Kidney glomerular epithelial cell (primary cell): ENCODE results near the gene PIGP.
"Not testable (repeated sequence)": the region's sequence is repeated elsewhere in the genome, so short reads cannot be mapped to it uniquely, and the experiment has no call there.

ENCODE experiments used
- DNase-seq: peaks from one replicate; lab custom pipeline; 2025; lab: John Stamatoyannopoulos, UW

The PIGP gene

DNA sequence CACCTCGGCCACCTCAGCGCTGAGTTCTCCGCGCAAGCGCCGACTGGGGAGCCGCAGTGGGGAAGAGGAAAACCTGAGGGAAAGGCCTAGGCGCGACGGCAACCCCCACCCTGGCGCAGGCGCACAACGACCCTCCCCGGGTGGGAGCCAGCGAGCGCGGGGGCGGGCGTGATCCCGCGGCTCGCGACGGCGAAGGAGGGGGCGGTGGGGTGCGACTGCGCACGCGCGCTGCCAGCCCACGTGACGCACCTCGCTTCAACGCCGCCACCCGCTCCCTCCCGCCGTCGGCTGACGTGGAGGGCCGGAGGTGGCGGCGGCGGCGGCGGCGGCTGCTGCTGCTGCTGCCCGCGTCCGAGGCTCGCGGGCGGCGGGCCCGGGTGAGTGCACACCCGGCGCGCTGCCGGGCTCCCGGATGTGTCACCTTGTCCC lies at the start of gene PIGP, which contains the start of gene TTC3:
PIGP (minus strand) TSS at position 84 of the 429 bp plus-strand sequence. CDS start 556 bp downstream, outside the sequence.
TTC3 (plus strand) TSS at position 267 of the 429 bp plus-strand sequence. CDS start 14,004 bp downstream, outside the sequence.
- DNase-seq = peak; percentile 85

DNA sequence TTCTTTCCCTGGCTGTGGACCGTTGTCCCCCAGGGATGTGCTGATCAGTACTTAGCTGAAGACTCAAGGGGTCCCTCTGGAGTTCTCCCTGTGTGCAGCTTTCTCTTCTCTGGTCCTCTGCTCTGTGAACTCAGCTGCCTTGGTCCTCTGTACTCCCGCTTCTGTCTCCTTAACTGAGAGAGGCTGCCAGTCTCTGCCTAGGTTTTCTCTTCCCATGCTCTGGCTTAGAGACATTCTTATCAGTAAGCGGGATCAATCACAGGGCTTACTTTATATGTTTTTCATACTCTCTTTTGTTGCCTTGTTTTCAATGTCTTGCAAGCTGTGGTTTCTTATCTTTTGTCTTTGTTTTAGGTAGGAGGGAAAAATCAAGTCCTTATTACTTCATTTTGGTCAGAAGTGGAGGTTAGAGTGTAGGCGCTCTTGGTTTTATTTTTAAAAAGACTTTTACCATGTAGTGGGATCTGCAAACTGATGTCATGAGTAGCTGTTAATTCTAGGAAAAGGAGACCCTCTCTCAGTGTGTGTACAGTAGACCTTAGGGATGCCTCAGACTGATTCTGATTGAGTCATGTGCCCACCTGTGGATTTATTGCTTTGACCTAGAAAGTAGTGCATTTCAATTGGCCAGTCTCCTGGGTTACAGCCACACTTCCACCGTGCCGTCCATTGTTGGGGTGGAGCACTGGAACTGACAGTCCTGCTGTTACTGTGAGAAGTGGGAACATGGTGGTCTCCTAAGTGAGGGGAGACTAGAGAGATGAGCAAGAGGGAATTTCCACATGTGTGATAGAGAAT lies 46.7 kb upstream of the PIGP start:
- DNase-seq = no peak

DNA sequence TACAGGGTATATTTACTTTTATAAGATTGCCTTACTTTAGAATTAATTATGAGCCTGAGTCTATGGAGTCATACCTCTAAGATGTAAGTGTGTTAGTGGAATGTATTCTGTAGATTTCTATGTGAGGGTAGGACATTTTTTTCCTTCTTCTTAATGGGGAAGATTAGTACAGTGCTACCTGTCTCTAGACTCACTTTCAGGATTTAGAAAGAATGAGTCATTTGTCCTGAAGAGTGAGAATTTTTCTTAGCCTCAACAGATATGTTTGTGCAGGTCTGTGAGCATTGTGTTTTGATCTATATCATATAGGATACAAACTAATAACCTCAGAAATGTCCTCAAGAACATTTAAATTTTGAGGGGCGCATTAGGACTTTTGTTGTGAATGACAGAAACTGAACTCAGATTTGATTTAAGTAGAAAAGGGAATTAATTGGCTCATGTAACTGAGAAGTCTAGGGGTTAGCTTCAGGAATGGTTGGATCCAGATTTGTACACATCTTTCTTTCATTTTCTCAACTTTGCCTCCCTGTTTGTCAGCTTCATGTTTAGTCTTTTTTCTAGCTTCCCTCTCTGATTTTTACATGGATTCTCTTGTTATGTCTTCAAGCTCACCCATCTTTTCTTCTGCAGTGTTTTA lies 45.4 kb upstream of the PIGP start:
- DNase-seq = no peak

DNA sequence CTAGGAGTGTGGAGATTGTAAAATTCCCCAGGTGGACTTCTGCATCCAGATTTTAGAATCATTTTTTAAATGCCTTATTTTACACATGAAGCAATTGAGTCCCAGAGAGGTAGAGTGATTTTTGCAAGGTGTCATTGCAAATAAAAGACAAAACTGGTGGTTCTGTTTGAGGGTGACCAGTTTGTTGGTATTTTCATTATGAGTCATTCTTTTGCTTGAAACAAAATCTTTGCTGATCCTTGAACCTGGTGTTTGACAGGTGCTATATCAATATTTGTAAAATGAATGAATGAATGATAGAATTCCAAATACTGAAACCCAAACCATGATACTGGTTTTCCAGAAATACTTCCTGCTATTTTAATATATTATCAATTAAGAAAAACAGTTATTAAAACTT lies 44.3 kb upstream of the PIGP start:
- no peak for DNase-seq

DNA sequence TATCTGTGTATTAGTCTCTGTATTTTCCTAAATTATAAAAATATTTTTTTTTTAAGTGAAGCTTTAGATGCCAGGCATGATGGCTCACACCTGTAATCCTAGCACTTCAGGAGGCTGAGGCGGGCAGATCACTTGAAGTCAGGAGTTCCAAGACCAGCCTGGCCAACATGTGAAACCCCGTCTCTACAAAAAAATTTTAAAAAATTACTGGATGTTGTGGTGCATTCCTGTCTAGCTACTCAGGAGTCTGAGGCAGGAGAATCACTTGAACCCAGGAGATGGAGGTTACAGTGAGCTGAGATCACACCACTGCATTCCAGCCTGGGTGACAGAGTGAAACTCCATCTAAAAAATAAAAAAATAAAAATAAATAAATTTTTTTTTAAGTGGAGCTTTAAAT lies 43.6 kb upstream of the PIGP start:
- not testable (repeated sequence) for DNase-seq

DNA sequence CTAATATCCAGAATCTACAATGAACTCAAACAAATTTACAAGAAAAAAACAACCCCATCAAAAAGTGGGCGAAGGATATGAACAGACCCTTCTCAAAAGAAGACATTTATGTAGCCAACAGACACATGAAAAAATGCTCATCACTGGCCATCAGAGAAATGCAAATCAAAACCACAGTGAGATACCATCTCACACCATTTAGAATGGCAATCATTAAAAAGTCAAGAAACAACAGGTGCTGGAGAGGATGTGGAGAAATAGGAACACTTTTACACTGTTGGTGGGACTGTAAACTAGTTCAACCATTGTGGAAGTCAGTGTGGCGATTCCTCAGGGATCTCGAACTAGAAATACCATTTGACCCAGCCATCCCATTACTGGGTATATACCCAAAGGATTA lies 41.4 kb upstream of the PIGP start:
- DNase-seq = not testable (repeated sequence)

DNA sequence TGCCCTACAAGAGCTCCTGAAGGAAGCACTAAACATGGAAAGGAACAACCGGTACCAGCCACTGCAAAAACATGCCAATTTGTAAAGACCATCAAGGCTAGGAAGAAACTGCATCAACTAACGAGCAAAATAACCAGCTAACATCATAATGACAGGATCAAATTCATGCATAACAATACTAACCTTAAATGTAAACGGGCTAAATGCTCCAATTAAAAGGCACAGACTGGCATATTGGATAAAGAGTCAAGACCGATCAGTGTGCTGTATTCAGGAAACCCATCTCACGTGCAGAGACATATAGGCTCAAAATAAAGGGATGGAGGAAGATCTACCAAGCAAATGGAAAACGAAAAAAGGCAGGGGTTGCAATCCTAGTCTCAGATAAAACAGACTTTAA lies 38.2 kb upstream of the PIGP start:
- not testable (repeated sequence) for DNase-seq

DNA sequence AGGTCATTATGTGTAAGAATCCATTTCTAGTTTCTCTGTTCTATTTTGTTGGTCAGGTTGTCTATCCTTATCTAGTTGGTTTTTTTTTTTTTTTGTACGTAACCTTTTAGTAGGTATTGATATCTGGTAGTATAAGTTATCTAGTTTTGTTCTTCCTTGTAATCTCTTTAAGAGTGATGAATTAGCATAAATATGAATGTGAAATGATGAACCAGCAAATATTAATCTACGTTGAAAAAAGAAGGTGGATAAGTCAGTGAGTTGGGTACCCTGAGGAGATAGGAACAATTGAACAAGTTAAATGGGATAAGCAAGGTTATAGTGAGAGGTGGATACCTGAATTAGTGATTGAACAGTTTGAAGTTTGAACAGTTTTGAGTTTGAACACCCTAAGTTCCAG lies 34.1 kb upstream of the PIGP start:
- DNase-seq = no peak

DNA sequence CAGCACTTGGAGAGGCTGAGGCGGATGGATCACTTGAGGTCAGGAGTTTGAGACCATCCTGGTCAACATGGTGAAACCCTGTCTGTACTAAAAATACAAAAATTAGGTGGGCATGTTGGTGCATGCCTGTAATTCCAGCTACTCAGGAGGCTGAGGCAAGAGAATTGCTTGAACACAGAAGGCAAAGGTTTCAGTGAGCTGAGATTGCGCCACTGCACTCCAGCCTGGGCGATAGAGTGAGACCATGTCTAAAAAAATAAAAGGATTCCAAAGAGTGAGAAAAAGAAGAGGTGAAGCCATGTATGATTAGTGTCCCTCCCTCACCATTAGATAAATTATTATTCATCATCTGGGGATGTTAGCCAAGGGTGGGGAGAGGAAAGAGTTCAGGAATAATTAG lies 29.9 kb upstream of the PIGP start:
- peak; percentile 63 for DNase-seq

DNA sequence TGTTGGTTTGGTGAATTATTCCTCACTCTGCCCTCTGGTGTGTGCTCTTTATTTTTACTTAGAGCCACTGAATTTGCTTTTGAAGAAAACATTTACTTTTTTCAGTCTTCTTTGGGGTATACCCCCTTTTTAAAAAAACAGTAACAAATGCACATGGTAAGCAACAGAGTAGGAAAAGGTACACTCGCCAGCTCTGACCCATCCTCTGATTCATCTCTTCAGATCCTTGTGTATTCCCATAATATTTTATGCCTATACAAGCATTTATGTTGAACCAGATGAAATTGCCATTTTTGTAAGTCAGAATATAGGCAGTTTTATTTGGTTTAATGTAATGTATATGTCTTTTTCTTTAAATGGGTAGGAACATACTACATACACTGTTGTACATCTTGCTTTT lies 28.5 kb upstream of the PIGP start:
- DNase-seq = no peak

DNA sequence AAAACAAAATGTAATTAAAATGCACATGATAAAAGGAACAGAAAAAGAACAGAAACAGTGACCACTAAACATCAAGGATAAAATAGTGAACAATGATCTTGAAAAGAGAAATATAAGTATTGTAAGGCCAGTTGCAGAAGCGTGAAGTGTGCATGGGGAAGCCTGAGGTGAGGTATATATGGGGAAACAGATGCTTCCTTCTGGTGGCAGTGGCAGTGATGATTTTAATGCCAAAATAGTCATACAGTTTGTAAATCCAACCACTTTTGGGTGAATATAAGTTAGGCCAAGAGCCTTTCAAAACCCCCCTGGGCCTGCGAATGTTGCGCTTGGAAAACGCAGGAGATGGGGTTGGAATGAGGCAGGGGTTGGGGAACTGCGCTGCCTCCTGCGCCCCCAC lies 27.4 kb upstream of the PIGP start:
- no peak for DNase-seq

DNA sequence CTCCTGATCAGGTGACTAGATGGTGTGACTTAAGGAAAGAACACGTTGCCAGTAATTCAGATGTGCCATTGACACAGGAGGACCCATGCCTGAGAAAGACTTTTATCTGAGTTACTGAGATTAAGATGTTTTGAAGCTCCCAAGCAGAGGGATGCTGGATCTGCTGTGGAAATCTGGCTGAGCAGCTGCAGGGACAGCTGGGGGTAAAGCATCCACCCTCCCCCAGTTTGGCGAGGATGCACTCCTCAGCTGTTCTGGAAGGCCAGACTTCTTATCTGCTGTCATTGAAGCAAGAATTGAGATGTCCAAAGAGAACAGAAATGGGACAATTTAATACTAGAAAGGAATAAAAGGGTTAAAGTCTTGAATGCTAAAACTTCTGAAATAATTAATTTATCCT lies 25.9 kb upstream of the PIGP start:
- no peak for DNase-seq

DNA sequence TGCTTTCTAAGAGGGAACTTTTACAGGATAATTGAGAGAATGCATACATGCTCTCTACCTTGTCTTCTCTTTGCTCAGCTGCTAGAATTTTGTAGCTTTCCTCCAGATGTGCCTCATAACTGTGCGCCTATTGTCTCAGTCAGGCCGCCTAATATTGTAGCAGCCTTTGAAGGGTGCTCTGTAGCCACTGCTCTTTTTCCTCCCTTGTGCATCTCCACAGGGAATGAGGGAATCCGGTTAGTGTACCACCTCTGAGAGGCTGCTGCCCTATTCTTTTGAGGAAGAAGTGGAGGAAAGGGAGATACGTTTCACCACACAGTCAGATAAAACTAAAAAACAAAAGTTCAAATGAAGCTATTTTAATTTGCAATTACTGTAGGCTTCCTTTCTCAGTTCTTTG lies 22.9 kb upstream of the PIGP start:
- DNase-seq = no peak

DNA sequence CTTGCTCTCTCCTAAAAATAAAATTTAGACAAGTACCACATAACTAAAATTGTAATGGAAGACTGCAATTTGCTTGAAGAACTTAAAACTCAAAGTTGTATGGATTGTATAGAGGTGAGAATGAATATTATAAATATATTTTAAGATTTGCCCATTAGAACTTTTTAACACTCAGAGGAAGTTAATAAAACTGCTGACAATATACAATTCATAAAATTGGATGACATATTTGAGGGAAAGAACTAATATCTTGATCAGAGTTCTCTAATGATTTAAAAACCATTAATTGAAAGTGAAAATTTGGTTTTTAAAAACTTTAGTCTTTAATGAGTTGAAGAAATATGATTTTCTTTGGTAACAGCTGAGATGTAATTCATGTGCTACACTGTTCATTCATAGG lies 21.1 kb upstream of the PIGP start:
- DNase-seq = no peak

DNA sequence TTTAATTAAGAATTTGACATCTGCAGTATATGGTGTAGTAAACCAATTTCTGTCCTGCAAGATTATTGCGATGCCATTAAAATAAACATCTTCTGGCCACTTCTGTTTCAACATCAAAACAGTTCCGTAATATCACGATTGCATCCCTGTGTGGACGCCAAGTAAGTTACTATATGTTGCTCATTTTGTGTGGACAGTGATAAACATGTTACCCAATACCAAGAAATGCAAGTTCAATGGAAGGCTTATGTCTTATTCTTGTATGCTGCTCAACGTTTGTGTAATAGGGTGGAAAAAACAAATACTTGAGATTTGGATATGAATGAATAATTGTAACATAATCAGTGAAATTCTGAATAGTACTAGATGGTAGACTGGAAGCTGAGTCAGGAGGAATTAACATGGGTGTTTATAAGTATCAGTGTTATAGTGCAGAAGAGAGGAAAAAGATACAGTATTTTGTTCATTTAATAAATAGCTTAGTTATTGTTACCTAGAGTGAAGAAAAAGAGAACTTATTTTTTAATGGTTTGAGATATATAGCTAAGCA lies 15.4 kb upstream of the PIGP start:
- DNase-seq = no peak

DNA sequence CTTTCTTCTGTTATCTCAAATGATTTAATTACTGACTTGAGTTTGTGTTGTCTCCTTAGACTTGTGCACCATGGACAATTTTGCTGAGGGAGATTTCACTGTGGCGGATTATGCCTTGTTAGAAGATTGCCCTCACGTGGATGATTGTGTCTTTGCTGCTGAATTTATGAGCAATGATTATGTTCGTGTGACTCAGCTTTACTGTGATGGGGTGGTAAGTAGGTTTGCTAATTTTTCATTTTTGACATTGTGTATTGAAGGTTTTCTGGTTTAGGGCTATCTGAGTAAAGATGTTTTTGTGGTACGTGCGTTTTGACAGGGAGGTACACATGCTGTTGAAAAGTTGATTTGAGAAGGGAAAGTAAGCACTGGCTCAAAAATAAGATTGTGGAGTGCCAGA lies 14.3 kb upstream of the PIGP start:
- DNase-seq = no peak

DNA sequence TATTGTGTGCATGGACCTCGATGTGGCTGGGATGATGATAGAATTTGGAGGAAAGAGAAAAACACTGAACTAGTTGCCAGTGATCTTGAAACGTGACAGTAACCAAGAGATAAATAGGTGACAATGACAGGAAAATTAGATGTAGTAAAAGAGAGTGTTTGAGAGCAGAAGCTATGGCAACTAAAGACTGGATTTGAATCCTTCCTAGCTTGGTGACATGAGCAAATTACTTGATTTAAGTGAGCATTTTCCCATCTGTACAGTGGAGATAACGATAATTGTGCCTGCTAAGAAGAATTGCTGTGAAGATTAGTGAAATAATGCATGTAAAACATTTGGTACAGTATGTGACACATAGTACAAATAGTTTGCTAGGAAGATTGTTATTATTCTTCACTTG lies 12.9 kb upstream of the PIGP start:
- DNase-seq = no peak

DNA sequence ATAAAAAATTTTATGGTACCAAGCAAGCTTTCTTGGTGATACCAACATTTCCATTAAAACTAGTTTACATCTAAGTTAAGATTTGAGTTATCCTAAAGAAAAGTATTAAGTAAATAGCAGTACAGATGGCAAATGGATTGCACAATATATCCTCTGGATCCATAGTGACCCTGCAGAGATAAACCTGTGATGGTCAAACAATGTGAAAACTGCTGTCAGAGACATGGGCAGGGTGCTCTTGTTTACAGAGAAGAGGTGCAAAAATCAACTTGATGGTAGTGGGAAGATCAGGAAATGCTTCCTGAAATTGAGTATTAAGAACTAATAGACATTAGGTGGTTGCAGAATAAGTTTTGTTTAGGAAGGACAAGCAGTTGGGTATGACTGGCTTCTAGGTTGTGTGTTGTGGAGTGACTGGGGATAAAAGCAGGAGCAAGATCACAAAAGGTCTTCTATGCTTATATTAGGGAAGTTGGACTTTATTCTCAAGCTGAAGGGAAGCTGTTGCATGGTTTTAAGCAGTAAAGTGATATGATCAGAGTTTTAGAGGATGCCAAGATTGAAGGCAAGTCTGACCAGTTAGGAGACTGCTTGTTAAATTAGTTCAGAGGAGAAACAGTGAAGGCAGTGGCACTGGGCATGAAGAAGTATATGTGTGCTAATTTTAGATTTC lies 10.1 kb upstream of the PIGP start:
- DNase-seq = no peak

DNA sequence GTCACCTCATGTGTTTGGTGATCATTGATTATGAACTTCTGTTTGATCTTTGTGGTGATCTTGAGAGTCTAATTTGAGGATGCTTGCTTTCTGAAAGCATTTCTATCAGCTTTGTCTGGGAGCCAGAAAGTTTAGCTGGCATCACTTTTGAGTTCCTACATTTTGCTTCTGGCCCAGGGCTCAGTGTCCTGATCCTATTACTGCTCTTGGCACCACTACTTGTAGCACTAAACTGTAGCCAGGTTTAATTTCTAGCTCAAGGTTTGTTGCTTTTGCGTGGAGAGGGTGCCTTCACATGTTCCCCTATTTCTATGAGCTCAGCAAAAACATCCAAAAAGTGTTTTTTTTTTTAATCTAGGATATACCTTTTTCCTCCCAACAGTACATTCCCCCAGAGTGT lies 9.5 kb upstream of the PIGP start:
- no peak for DNase-seq

DNA sequence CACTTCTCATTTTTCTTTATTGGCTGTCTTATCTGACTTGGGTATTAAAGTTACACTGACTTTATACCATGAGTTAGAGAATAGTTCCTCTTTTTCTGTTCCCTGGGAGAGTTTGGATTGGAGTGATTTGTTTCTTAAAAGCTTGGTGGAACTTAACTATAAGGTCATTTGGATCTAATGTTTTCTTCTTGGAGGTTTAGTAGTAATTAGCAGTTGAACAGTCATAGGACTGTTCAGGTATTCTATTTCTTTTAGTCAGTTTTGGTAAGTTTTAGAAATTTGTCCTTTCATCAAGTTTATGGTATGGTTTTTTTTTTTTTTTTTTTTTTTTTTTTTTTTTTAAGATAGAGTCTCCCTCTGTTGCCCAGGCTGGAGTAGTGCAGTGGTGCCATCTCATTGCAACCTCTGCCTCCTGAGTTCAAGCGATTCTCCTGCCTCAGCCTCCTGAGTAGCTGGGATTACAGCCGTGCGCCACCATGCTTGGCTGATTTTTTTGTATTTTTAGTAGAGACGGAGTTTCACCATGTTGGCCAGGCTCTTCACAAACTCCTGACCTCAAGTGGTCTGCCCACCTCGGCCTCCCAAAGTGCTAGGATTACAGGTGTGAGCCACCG lies 6.4 kb upstream of the PIGP start:
- DNase-seq = no peak

DNA sequence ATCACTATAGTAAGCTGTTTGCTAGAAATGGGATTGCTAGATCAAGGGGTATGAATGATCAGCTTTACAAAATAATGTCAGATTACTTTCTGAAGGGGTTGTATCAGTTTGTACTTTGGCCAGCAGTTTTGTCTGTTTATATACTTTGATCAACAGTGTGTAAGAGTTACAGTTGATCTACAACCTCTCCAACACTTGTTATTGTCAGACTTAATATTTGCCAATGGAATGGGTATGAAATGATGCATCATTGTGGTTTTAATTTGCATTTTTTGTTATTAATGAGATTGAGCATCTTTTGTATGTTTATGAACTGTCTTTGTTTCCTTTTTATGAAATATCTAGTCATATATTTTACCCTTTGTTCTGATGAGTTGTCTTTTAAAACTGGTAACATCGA lies 4.5 kb upstream of the PIGP start:
- DNase-seq = no peak
